B cell (primary cell): ENCODE data around the gene KANK2. TPM values are rescaled to one million over a fixed set of nuclear protein-coding genes. Genes with fewer than 3 reads are reported as not detected.

Source experiments
- ATAC-seq: fragments of 200-7000 bp; cut with Tn5 transposase; one replicate; pipeline ENCODE4 v1.10.0; 2021; ENCODE audit warnings: low read depth, mild to moderate bottlenecking, moderate number of reproducible peaks, moderate library complexity
- CTCF ChIA-PET: fragments of 350-600 bp; sonication (Branson Sonifier 250); formaldehyde crosslinking; loops from one replicate; lab custom pipeline; 2021; ENCODE audit warnings: antibody characterized with exemption, inconsistent platforms; lab: Charles Lee
- POLR2A ChIA-PET: fragments of 350-600 bp; sonication (Branson Sonifier 250); formaldehyde crosslinking; loops from one replicate; lab custom pipeline; 2021; ENCODE audit warnings: antibody characterized with exemption; lab: Charles Lee
- DNase-seq: peaks from one replicate; pipeline ENCODE4 v3.0.0; 2013
- H2AFZ ChIP-seq: 2 replicates; pipeline ENCODE4 v1.6.1; 2012; ENCODE audit warnings: mild to moderate bottlenecking, low read depth, low read length; ENCODE audit not compliant: insufficient read depth, poor library complexity, severe bottlenecking
- H3K27ac ChIP-seq, 2 donors: 1 replicate in 1 of 2; 2 replicates in 1 of 2; pipeline ENCODE4 v1.5.1; 2012 to 2013; ENCODE audit warnings: low read length in 2 of 2, mild to moderate bottlenecking in 2 of 2, moderate library complexity in 1 of 2
- H3K27me3 ChIP-seq, 4 experiments: fragments of 200-600 bp in 1 of 4; sonication (generic) in 1 of 4; replicated peaks in 1 of 4; 1 replicate in 2 of 4; 2 replicates in 2 of 4; pipeline versions ENCODE4 v1.6.1 to v1.7.0; 2013 to 2016; ENCODE audit warnings: low read length in 3 of 4, mild to moderate bottlenecking in 2 of 4, mixed read lengths in 1 of 4, moderate library complexity in 1 of 4; ENCODE audit not compliant: insufficient read depth in 4 of 4, control insufficient read depth in 3 of 4; ENCODE audit errors: control extremely low read depth in 1 of 4
- H3K36me3 ChIP-seq, 2 experiments: replicated peaks in 1 of 2; 1 replicate in 1 of 2; 2 replicates in 1 of 2; pipeline versions ENCODE4 v1.6.1 to v1.7.1; 2013; ENCODE audit warnings: low read length in 1 of 2; ENCODE audit not compliant: insufficient read depth in 2 of 2, control insufficient read depth in 1 of 2; ENCODE audit errors: control extremely low read depth in 1 of 2, extremely low read depth in 1 of 2
- H3K4me1 ChIP-seq, 2 donors: fragments of 200-600 bp in 1 of 2; sonication (generic) in 1 of 2; 1 replicate in 1 of 2; 2 replicates in 1 of 2; pipeline versions ENCODE4 v1.5.1 to v1.6.1; 2013 to 2017; ENCODE audit warnings: low read length in 2 of 2; ENCODE audit not compliant: control insufficient read depth in 2 of 2, insufficient read depth in 2 of 2
- H3K4me2 ChIP-seq: replicated peaks from 2 replicates; pipeline ENCODE3; 2012; ENCODE audit warnings: mild to moderate bottlenecking, low read depth, low read length; ENCODE audit not compliant: poor library complexity, severe bottlenecking
- H3K4me3 ChIP-seq, 5 experiments: fragments of 200-600 bp in 1 of 5; sonication (generic) in 1 of 5; 1 replicate in 3 of 5; 2 replicates in 2 of 5; pipeline versions ENCODE4 v1.5.1 to v1.7.0; 2011 to 2016; ENCODE audit warnings: low read length in 4 of 5, mild to moderate bottlenecking in 4 of 5, low read depth in 2 of 5, control low read depth in 1 of 5, moderate library complexity in 1 of 5; ENCODE audit not compliant: insufficient read depth in 1 of 5; ENCODE audit errors: control extremely low read depth in 1 of 5, extremely low read depth in 1 of 5
- H3K79me2 ChIP-seq: fragments of 200-600 bp; sonication (generic); one replicate; pipeline ENCODE4 v1.6.0; 2016; ENCODE audit warnings: low read length; ENCODE audit not compliant: control insufficient read depth, insufficient read depth
- H3K9ac ChIP-seq: fragments of 200-600 bp; sonication (generic); 2 replicates; pipeline ENCODE4 v1.6.1; 2017; ENCODE audit warnings: mild to moderate bottlenecking, low read length, moderate library complexity
- H3K9me3 ChIP-seq, 3 donors: one replicate each; pipeline versions ENCODE4 v1.6.1 to v1.7.1; 2013; ENCODE audit warnings: low read length in 2 of 3; ENCODE audit not compliant: control insufficient read depth in 2 of 3, insufficient read depth in 1 of 3; ENCODE audit errors: control extremely low read depth in 1 of 3
- H4K20me1 ChIP-seq: 2 replicates; pipeline ENCODE4 v1.6.0; 2012; ENCODE audit warnings: mild to moderate bottlenecking, low read length; ENCODE audit not compliant: insufficient read depth, control insufficient read depth, poor library complexity, severe bottlenecking
- H3K27ac Mint-ChIP-seq: one replicate; pipeline ENCODE4 v1.8.0; 2021; ENCODE audit warnings: mixed read lengths
- H3K27me3 Mint-ChIP-seq: one replicate; pipeline ENCODE4 v1.8.0; 2021; ENCODE audit warnings: mixed read lengths
- H3K4me1 Mint-ChIP-seq: one replicate; pipeline ENCODE4 v1.8.0; 2021; ENCODE audit warnings: mixed read lengths
- H3K4me3 Mint-ChIP-seq: one replicate; pipeline ENCODE4 v1.8.0; 2021; ENCODE audit warnings: mixed read lengths
- H3K9me3 Mint-ChIP-seq: one replicate; pipeline ENCODE4 v1.8.0; 2022; ENCODE audit warnings: mixed read lengths; ENCODE audit not compliant: insufficient read depth
- CTCF ChIP-seq: fragments of 200-600 bp; IDR thresholded peaks from one replicate; pipeline ENCODE4 v1.8.0; 2022; ENCODE audit warnings: antibody characterized with exemption, mild to moderate bottlenecking
- EZH2 ChIP-seq: IDR thresholded peaks from 2 replicates; pipeline ENCODE4 v1.6.1; 2012; ENCODE audit warnings: borderline replicate concordance, low read depth, mild to moderate bottlenecking, moderate library complexity, low read length; ENCODE audit not compliant: insufficient read depth, poor library complexity, severe bottlenecking
- WGBS: methylation state at CpG from one replicate; pipeline ENCODE4 v1.1.5; 2013; ENCODE audit warnings: missing lambda C conversion rate; ENCODE audit not compliant: insufficient coverage; 5-methylcytosine and 5-hydroxymethylcytosine counted together
- intact Hi-C: fragments of 100-400 bp; cut with micrococcal nuclease; formaldehyde crosslinking; loops from one replicate; pipeline ENCODE4 v1.10.0; 2022
- polyA plus RNA-seq: library from polyadenylated mRNA; depleted of rRNA; stranded (reverse); fragments of >200 nt; gene quantifications from 2 replicates; pipeline ENCODE4 v1.2.3, GENCODE V29; 2012
- total RNA-seq, 2 donors: library from RNA; stranded (reverse); fragments of 120-200 nt in 1 of 2; gene quantifications; 1 replicate in 1 of 2; 2 replicates in 1 of 2; pipeline versions ENCODE4 v1.2.3 to v1.2.4, GENCODE V29; 2013 to 2022

Gene KANK2
- total and polyA plus RNA-seq, 2 donors (not counting 1 experiment from before 2014, with no cell fraction given) = 0.54 to 18.9 TPM

- Mint-ChIP-seq H3K9me3 (no peaks in the 10 kb centered on the region), H3K27ac (no peak overlapping the region), H3K4me1 (no peaks in the 10 kb centered on the region), H3K27me3 (no peaks in the 10 kb centered on the region), H3K4me3 (no peak overlapping the region)
- ATAC-seq = no peak
- Histone ChIP-seq H3K4me3 (no peak overlapping the region), H3K4me1 (no peaks in the 10 kb centered on the region), H3K9ac (no peak overlapping the region), H2AFZ (no peak overlapping the region), H3K27me3 (peaks cover 0 to 4% (median 0%) of the 10 kb centered on the region in 4 experiments), H3K9me3 (peaks cover 0 to 7% (median 0%) of the 10 kb centered on the region in 3 donors), H3K79me2 (no peaks in the 10 kb centered on the region), H3K36me3 (peaks cover 0 to 2% of the 10 kb centered on the region in 2 experiments), H3K27ac (no peak overlapping the region), H4K20me1 (no peaks in the 10 kb centered on the region), H3K4me2 (no peak overlapping the region)
- TF ChIP-seq CTCF (no peak), EZH2 (no peak)
- ChIA-PET POLR2A (no interaction called here), CTCF (interaction anchor here (1.2 kb wide), 1 partner anchor 11 kb away, joined by 3 read pairs; no protein-coding TSS in a partner anchor)
- intact Hi-C loops = no loop called here
- DNase-seq = no peak
- WGBS = 100% methylated on average over 5 of the region's 5 CpGs
These were observed 82.3 kb downstream of the KANK2 start for GRCh38 chr19:11115042-11115441.

Other genes starting within 250 kb of the KANK2 start
- gene SMARCA4, start 236.5 kb downstream of the KANK2 start, total RNA-seq = 82.3 and 82.7 TPM in 2 replicates
- gene SMARCA4, start 236.5 kb downstream of the KANK2 start, polyA plus RNA-seq = 44.9 and 49.7 TPM in 2 replicates
- 4.8 and 5.6 TPM in 2 replicates for gene LDLR, start 108.1 kb downstream of the KANK2 start, total RNA-seq
- gene LDLR, start 108.1 kb downstream of the KANK2 start, polyA plus RNA-seq = 1.8 and 9.5 TPM in 2 replicates
- gene SPC24, start 41.8 kb downstream of the KANK2 start, total RNA-seq = 0.15 and 0.90 TPM in 2 replicates
- 0.12 and 0.48 TPM in 2 replicates for gene SPC24, start 41.8 kb downstream of the KANK2 start, polyA plus RNA-seq
- gene ANGPTL8, start 42.1 kb upstream of the KANK2 start, total RNA-seq = not detected in 2 replicates
- gene ANGPTL8, start 42.1 kb upstream of the KANK2 start, polyA plus RNA-seq = not detected in 2 replicates
- gene DOCK6, start 65.0 kb upstream of the KANK2 start, total RNA-seq = 11.9 and 14.8 TPM in 2 replicates
- gene DOCK6, start 65.0 kb upstream of the KANK2 start, polyA plus RNA-seq = 3.0 and 5.3 TPM in 2 replicates
- not detected in 2 replicates for gene TSPAN16, start 98.6 kb upstream of the KANK2 start, total RNA-seq
- gene TSPAN16, start 98.6 kb upstream of the KANK2 start, polyA plus RNA-seq = not detected in 2 replicates
- gene RAB3D, start 142.1 kb upstream of the KANK2 start, total RNA-seq = 8.9 TPM in 2 replicates
- gene RAB3D, start 142.1 kb upstream of the KANK2 start, polyA plus RNA-seq = 5.3 and 5.4 TPM in 2 replicates
- 48.5 and 53.4 TPM in 2 replicates for gene TMEM205, start 148.7 kb upstream of the KANK2 start, total RNA-seq
- gene TMEM205, start 148.7 kb upstream of the KANK2 start, polyA plus RNA-seq = 130 and 152 TPM in 2 replicates
- gene CCDC159, start 149.0 kb upstream of the KANK2 start, total RNA-seq = 56.0 and 57.5 TPM in 2 replicates
- 128 and 146 TPM in 2 replicates for gene CCDC159, start 149.0 kb upstream of the KANK2 start, polyA plus RNA-seq
- gene PLPPR2, start 157.9 kb upstream of the KANK2 start, total RNA-seq = 3.8 and 4.5 TPM in 2 replicates
- 11.1 and 11.5 TPM in 2 replicates for gene PLPPR2, start 157.9 kb upstream of the KANK2 start, polyA plus RNA-seq
- gene SWSAP1, start 177.1 kb upstream of the KANK2 start, total RNA-seq = 5.0 TPM in 2 replicates
- gene SWSAP1, start 177.1 kb upstream of the KANK2 start, polyA plus RNA-seq = 6.4 and 7.6 TPM in 2 replicates
- gene EPOR, start 186.8 kb upstream of the KANK2 start, total RNA-seq = 6.4 and 9.4 TPM in 2 replicates
- gene EPOR, start 186.8 kb upstream of the KANK2 start, polyA plus RNA-seq = 12.7 and 13.8 TPM in 2 replicates
- 0.54 and 0.78 TPM in 2 replicates for gene RGL3, start 221.8 kb upstream of the KANK2 start, total RNA-seq
- gene RGL3, start 221.8 kb upstream of the KANK2 start, polyA plus RNA-seq = 2.8 and 3.5 TPM in 2 replicates
- 0.27 and 0.62 TPM in 2 replicates for gene ODAD3, start 237.6 kb upstream of the KANK2 start, total RNA-seq
- 0.18 and 0.69 TPM in 2 replicates for gene ODAD3, start 237.6 kb upstream of the KANK2 start, polyA plus RNA-seq
- 364 and 402 TPM in 2 replicates for gene PRKCSH, start 238.1 kb upstream of the KANK2 start, total RNA-seq
- gene PRKCSH, start 238.1 kb upstream of the KANK2 start, polyA plus RNA-seq = 259 and 336 TPM in 2 replicates